Dermis microvascular lymphatic vessel endothelial cell (primary cell): Measurements from ENCODE around the gene TLE7. TPM values are rescaled to one million over a fixed set of nuclear protein-coding genes. Genes with fewer than 3 reads are reported as not detected.

Experiments used
- DNase-seq, 2 donors: peaks; one replicate each; pipeline versions ENCODE4 v3.0.0 to v3.0.0-alpha.2; 2010; ENCODE audit warnings: low read depth in 2 of 2
- total RNA-seq: library from RNA; depleted of rRNA; stranded (reverse); fragments of >200 nt; gene quantifications from 2 replicates; pipeline ENCODE4 v1.2.1, GENCODE V29; 2014

TLE7 gene
- total RNA-seq, 1 donor from 2014 or later = not detected

DNA sequence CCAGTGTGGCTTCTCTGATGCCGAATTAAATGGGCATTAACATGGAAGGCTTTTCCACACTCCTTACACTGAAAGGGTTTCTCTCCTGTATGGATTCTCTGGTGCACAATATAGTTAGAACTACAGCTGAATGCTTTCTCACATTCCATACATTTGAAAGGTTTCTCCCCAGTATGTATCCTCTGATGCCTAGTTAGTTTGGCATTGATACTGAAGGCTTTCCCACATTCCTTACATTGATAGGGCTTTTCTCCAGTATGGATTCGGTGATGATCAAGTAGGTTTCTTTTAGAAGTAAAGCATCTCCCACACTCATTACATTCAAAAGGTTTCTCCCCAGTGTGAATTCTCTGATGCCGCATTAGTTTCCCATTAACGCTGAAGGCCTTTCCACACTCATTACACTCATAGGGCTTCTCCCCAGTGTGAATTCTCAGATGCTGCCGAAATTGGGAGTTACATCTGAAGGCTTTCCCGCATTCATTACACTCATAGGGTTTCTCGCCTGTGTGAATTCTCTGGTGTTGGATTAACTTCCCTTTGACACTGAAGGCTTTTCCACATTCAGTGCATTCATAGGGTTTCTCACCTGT lies 6.5 kb upstream of the TLE7 start:
- DNase-seq = no peak

- DNase-seq = no peak
These were observed 1.9 kb upstream of the TLE7 start for GRCh38 chr16:71443714-71444113.

- no peak for DNase-seq
These were observed 355 bp downstream of the TLE7 start for GRCh38 chr16:71441348-71442050.

- DNase-seq = no peak
These were observed 1.0 kb downstream of the TLE7 start for GRCh38 chr16:71440669-71441347.

GRCh38 chr16:71439523-71439922 lies 2.3 kb downstream of the TLE7 start:
- no peak for DNase-seq

DNA sequence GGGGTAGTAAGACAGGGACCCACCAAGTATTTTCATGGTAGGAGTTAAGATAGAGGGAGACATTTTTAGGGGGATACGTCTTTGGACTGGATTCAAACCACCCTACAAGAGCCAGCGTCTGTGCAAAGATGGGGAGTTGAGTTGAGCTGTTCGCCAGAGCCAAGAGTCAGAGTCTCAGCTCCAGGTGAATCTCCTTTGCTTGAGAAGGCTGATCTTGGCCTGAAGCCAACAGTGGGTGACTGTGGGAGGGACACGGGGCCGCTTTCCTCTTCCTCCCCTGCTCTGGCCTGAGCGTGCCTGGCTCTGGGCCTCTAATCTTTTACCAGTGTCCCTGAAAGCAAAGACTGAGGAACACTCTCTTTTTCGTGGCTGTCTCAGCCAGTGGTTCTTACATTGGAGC lies 5.4 kb downstream of the TLE7 start:
- no peak for DNase-seq

DNA sequence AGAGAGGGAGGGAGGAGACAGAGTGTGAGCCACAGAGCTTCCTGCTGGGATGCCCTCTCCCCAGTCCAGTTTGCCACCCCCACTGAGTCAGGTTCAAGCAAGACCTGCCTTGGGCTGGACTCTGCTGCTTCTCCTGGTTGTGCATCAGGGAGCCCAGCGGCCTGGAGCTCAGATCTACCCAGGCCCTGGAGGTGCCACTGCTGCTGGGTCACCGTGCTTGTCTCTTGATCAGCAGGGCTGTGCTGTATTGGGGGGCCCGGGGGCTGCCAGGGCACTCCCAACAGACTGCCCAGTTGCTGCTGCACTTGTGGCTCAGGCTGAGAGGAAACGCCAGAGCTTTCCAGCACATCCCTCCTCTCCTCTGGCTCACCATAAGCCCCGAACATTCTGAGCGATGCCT lies 8.9 kb downstream of the TLE7 start:
- no peak for DNase-seq

GRCh38 chr16:71431991-71432390 lies 9.9 kb downstream of the TLE7 start:
- DNase-seq = no peak

- no peak for DNase-seq
These were observed 10.7 kb downstream of the TLE7 start for GRCh38 chr16:71431176-71431575.

- DNase-seq = no peak
These were observed 11.1 kb downstream of the TLE7 start for GRCh38 chr16:71430744-71431143.

GRCh38 chr16:71429581-71429980 lies 12.3 kb downstream of the TLE7 start:
- no peak for DNase-seq

GRCh38 chr16:71428883-71429282 lies 13.0 kb downstream of the TLE7 start:
- DNase-seq = no peak

DNA sequence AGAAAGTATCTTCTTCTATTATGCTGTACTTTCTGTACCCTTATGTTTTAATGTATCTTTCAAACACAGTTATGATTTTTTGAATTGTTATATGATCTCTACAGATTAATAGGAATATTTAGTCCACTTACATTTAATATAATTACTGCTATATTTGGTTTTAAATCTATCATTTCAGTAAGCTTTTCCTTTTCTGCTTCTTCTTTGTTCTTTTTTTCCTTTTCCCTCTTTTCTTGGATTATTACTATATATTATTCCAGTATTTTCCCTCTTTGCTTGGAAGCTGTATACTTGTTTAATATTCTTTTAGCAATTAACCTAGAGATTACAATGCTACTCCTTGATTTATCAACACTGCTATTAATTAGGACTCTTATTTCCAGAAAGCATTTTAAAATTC lies 13.5 kb downstream of the TLE7 start:
- DNase-seq = no peak

GRCh38 chr16:71426880-71427615 lies 14.8 kb downstream of the TLE7 start:
- no peak for DNase-seq

GRCh38 chr16:71426069-71426879 lies 15.6 kb downstream of the TLE7 start:
- DNase-seq = peak in 1 of 2 donors; percentile 45

- DNase-seq = no peak
These were observed 16.1 kb downstream of the TLE7 start for GRCh38 chr16:71425746-71426068.

DNA sequence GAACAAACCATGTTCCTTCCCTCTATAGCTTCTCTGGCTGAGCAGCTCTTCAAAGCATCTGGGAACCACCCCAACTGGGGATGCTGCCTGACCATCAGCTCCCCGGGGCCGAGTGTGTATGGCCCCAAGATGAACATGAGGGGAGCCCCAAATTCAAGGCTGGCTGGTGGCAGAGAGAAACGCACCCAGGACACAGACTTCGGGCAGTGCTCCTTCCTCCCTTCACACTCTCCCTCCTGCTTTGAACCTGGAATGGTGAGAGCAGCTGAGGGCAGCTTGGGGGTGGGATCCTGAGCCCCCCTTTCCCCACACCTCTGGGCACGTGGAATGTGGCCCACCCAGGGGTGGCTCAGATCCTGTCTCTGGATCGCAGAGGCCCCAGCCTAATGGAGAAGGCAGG lies 17.2 kb downstream of the TLE7 start:
- DNase-seq = no peak

GRCh38 chr16:71423865-71424264 lies 18.0 kb downstream of the TLE7 start:
- no peak for DNase-seq

DNA sequence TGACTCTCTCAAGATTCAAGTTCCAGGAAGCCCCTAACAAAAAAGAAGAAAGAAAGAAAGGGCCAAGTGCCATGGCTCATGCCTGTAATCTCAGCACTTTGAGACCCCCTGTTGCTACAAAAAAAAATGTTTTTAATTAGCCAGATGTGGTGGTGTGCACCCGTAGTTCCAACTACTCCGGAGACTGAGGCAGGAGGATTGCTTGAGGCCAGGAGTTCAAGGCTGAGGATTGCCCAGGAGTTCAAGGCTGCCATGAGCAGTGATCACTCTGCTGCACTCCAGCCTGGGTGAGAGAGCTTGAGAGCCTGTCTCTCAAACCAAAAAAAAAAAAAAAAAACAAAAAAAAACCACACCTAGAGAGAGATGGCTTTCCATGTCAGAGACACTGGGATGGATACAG lies 18.8 kb downstream of the TLE7 start:
- DNase-seq = no peak

DNA sequence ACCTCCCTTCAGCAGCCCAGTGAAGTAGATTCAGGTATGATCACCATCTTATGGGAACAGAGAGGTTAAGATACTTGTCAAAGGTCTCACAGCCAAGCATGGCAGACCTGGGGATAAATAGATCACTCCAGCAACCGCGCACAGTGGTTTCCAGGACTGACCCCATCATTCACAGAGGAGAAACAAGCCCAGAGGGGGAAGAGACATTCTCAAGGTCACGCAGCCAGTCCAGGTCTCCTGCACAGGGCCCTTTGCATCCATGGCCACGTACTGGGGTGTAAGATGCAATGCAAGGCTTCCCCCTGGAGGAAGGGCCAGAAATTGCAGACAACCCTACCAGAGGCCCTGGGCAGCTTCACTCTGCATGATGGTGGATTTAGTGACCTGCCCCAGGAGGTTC lies 19.9 kb downstream of the TLE7 start:
- DNase-seq = peak in 1 of 2 donors; percentile 12

DNA sequence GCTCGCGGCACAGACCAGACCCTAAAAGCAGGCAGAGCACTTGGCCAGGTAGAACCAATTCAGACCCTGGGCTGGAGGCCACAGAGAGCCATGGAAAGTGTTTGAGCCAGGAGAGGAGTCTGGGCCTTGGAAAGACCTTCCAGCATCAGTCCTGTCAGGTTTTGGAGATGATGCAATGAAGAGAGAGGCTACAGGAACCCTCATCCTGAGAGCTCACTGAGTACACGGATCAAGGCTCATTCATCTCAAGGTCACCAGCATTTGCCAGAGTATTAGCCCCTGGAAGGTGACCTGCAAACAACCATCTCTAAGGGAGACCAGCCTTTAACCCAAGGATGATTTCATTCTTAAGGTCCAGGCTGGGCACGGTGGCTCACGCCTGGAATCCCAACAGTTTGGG lies 27.8 kb downstream of the TLE7 start:
- no peak for DNase-seq

DNA sequence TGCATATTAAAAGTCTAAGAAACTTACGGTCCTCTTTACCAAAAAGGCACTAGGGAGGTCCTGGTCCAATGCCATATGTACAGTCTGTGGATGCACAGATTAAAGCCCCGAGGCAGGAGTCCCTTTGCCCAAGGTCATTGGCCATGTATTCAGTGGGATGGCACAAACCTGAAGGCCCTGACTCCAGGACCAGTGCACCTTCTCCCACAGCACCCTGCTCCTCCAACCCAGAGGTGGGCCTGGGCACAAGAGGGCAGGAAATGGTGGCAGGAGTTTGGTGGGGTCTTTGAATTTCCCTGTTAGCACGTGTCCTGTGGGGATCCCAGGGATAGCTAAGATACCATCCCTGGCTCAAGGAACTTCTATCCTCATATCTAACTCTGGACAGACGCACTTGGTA lies 28.5 kb downstream of the TLE7 start:
- DNase-seq = no peak
